ENCODE data around the gene CAPN11.
"Not testable (repeated sequence)": the region's sequence is repeated elsewhere in the genome, so short reads cannot be mapped to it uniquely, and the experiment has no call there.

CAPN11 gene

DNA sequence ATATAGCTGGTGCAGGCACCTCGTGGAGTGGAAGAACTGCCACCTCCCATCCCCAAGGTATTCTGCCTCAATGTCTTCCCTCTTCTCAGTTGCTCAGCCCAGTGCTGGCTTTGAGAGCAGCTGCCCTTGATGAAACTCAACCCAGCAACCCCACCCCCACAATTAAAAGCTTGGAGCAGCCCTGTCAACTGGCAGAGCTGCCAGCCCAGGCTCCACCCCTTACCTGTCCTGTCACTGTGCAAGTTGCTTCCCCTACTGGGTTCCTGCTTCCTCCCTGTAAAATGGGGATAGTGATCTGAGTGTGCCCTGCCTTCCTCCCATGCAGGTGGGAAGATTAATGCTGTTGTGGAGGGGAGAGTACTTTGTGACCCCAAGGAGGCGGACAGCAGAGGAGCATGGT lies 26.7 kb upstream of the CAPN11 start:
- no peak for DNase-seq (ENCODE audit: low read depth)

GRCh38 chr6:44132476-44132875 lies 26.1 kb upstream of the CAPN11 start:
- no peak for DNase-seq (ENCODE audit: low read depth)

- no peak for DNase-seq (ENCODE audit: low read depth)
These were observed 25.4 kb upstream of the CAPN11 start for GRCh38 chr6:44133003-44133931.

- DNase-seq (ENCODE audit: low read depth): no peak
These were observed 24.5 kb upstream of the CAPN11 start for GRCh38 chr6:44133981-44134711.

DNA sequence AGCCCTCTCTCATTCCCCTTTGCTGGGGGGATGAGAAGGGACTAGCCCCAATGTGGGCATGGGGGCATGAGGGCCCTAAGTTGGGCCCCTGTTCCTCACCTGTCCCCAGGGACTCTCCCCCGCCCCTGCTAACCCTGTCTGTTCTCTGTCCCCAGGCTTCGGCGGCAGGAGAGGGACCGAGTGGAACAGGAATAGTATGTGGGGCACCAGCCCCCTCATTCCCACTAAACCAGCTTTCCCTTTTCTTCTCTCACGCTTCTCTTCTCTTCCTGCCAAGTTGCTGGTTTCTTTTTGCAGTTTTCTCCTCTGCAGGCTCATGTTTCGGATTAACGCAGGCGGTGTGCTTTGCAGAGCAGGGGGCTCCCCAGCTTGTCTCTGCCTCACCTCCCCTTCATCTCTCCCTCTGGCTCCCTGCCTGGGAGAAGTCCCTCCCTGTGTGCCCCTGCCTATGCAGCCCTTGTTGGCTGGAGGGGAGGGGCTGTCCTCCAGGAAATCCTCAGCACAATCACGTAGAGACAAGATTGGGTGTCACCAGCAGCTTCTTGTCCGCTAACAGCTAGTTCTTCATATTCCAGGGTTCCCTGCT lies 23.4 kb upstream of the CAPN11 start:
- DNase-seq (ENCODE audit: low read depth): no peak

- no peak for DNase-seq (ENCODE audit: low read depth)
These were observed 22.7 kb upstream of the CAPN11 start for GRCh38 chr6:44135875-44136274.

DNA sequence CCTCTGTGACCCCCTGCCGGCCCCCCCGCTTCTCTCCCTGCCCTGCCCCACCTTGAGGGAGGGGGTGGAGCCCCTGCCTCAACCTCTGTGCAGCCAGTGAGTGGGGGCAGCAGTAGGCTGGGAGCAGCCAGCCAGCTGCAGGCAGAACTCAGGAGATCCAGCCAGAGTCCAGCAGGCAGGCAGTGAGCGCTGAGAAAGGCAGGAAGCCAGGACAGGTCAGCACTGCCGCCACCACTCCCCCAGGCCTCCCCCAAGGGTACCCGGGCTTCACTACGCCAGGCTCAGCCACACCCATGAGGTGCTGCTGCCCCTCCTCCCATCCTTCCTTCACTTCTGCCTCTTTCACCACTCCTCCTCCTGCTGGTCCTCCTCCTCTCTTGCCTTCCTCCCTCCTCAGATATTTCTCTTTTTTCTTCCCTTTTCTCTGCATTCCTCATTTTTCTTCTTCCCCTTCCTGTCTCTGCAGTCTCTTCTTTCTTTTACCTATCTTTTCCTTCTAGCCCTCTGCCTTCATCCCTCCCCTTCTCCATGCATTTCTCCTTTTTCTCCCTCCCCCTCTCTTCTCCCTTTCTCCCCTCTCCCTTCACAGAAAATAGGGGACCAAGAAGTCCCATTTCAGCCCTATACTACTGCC lies 19.8 kb upstream of the CAPN11 start:
- DNase-seq (ENCODE audit: low read depth): no peak

GRCh38 chr6:44139351-44139743 lies 19.3 kb upstream of the CAPN11 start:
- no peak for DNase-seq (ENCODE audit: low read depth)

DNA sequence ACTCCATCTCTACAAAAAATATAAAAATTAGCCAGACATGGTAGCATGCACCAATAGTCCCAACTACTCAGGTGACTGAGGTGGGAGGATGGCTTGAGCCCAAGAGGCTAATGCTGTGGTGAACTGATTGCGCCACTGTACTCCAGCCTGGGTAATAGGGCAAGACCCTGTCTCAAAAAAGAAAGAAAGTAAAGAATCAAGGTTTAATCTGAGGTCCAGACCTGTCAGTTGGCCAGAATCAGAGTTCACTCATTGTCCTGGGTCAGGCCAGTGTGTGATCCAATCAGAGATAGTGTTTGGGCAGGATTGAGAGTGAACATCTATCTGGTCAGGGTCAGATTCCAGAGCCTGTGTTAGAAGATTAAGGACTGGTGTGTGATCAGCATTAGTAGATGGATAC lies 15.8 kb upstream of the CAPN11 start:
- no peak for DNase-seq (ENCODE audit: low read depth)

GRCh38 chr6:44143731-44144130 lies 14.9 kb upstream of the CAPN11 start:
- no peak for DNase-seq (ENCODE audit: low read depth)

DNA sequence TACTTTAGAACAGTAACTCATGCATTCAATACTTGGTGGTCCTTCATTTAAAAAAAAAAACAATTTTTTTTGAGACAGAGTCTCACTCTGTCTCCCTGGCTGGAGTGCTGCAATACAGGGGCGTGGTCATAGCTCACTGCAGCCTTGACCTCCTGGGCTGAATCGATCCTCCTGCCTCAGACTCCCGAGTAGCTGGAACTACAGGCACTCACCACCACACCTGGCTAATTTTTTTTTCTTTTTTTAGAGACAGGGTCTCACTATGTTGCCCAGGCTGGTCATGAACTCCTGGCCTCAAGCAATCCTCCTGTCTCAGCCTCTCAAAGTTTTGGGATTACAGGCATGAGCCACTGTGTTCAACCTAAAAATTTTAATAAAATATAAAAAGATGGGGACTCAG lies 14.1 kb upstream of the CAPN11 start:
- DNase-seq (ENCODE audit: low read depth): not testable (repeated sequence)

DNA sequence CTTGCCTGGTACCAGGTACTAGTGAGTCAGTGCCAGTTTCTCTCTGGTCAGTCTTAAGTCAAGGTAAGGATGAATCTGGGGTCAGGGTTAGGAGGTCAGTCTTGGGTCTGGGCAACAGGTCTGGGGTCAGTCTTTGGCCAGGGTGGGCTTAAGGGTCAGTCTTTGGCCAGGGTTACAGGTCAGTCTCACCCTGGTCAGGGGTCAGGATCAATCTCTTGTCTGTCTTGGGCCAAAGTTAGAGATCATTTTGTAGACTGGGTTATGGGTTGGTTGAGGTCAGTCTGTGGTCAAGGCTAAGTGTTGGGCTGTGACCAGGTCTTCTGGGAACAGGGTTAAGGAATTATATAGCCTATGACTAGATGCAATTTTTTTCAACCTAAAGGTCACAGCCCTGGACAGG lies 12.8 kb upstream of the CAPN11 start:
- no peak for DNase-seq (ENCODE audit: low read depth)

- no peak for DNase-seq (ENCODE audit: low read depth)
These were observed 11.9 kb upstream of the CAPN11 start for GRCh38 chr6:44146685-44147084.

- no peak for DNase-seq (ENCODE audit: low read depth)
These were observed 11.4 kb upstream of the CAPN11 start for GRCh38 chr6:44147256-44147655.

GRCh38 chr6:44148306-44148705 lies 10.3 kb upstream of the CAPN11 start:
- no peak for DNase-seq (ENCODE audit: low read depth)

GRCh38 chr6:44149369-44150012 lies 9.1 kb upstream of the CAPN11 start:
- no peak for DNase-seq (ENCODE audit: low read depth)

GRCh38 chr6:44150317-44150917 lies 8.2 kb upstream of the CAPN11 start:
- no peak for DNase-seq (ENCODE audit: low read depth)

DNA sequence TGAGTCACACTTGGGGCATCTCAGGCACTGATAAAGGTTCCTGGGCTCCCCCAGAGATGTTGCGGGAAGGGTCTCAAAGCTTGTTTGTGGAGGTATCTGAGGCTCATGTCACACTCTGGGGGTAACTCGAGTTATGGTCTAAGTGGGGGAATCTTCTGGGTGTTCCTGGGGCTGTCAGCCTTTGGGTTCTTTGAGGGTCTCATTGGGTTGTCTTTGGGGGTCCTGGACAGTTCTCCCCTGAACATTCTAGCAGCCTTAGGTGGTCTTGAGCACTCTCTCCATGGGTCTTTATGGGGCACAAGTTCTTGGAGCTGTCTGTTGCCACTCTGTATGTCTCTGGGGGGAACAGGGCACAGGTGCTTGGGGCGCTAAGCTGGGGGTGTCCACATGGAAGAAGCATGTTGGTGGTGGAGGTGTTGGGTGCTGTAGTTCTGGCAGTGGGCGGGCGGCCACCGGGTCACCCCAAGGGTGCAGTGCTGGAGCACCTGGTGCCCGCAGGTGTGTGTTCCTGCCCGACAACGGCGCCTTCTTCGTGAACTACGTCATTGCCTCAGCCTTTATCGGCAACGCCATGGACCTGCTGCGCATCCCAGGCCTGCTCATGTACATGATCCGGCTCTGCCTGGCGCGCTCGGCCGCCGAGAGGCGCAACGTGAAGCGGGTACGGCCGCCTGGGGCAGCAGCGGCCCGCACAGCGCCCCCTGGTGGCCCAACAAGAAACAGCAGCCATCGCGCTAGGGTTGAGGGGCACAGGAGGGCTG lies 7.1 kb upstream of the CAPN11 start:
- DNase-seq (ENCODE audit: low read depth): peak; percentile 81

GRCh38 chr6:44152109-44152461 lies 6.5 kb upstream of the CAPN11 start:
- DNase-seq (ENCODE audit: low read depth): no peak

DNA sequence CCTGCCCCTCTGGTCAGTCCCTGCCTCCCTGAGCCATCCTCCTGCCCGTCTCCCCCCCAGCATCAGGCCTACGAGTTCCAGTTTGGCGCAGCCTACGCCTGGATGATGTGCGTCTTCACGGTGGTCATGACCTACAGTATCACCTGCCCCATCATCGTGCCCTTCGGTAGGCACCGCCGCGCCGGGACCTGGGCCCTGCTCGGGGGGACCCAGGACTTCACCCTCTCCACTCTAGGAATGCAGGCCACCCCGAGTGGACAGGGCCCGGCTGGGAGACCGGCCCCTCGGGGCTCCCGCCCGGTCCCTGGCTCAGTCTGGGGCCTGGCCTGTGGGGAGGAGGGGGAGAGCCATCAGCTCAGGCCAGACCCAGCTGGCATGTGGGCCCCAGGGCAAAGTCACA lies 6.1 kb upstream of the CAPN11 start:
- DNase-seq (ENCODE audit: low read depth): no peak

DNA sequence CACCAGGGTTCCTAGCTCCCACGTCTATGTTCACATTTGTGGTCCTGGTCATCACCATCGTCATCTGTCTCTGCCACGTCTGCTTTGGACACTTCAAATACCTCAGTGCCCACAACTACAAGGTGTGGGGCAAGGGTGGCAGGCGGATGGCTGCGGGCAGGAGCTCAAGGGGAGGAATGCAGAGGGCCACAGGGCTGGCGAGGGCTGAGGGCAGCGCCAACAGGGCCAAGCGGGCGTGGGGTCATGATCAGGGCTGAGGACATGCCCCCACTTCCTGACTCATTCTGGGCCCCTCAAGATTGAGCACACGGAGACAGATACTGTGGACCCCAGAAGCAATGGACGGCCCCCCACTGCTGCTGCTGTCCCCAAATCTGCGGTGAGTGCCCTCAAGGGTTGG lies 4.6 kb upstream of the CAPN11 start:
- no peak for DNase-seq (ENCODE audit: low read depth)

Measured in activated T-cell treated with anti-CD3 and anti-CD28 coated beads for 48 hours (primary cell).